Suprapubic skin (tissue), 4 donors: ENCODE measurements around the gene SLC6A6.

Experiments used
- EP300 ChIP-seq: sonication (generic); formaldehyde crosslinking; IDR thresholded peaks from one replicate; pipeline ENCODE4 v1.6.1; 2017; ENCODE audit warnings: antibody characterized with exemption
- POLR2A ChIP-seq, 2 donors: fragments of 450-650 bp; IDR thresholded peaks; one replicate each; pipeline ENCODE4 v1.6.1; 2017; ENCODE audit warnings: antibody characterized with exemption in 2 of 2, mild to moderate bottlenecking in 2 of 2, moderate library complexity in 2 of 2
- POLR2AphosphoS5 ChIP-seq, 3 donors: sonication (generic); formaldehyde crosslinking; IDR thresholded peaks; one replicate each; pipeline ENCODE4 v1.6.1; 2017; ENCODE audit warnings: antibody characterized with exemption in 3 of 3
- TF ChIP-seq, protein P1 (sequence below), 2 donors: fragments of 200-600 bp in 1 of 2; fragments of 450-650 bp in 1 of 2; sonication (generic) in 1 of 2; IDR thresholded peaks; one replicate each; pipeline ENCODE4 v1.5.1; 2016 to 2019; ENCODE audit warnings: antibody characterized with exemption in 2 of 2, mild to moderate bottlenecking in 1 of 2, moderate library complexity in 1 of 2

GRCh38 chr3:14494279-14494972, 92.0 kb downstream of the SLC6A6 start:
- TF ChIP-seq POLR2AphosphoS5 (IDR thresholded peaks at IDR 0.05): no peak
- TF ChIP-seq, protein P1, sequence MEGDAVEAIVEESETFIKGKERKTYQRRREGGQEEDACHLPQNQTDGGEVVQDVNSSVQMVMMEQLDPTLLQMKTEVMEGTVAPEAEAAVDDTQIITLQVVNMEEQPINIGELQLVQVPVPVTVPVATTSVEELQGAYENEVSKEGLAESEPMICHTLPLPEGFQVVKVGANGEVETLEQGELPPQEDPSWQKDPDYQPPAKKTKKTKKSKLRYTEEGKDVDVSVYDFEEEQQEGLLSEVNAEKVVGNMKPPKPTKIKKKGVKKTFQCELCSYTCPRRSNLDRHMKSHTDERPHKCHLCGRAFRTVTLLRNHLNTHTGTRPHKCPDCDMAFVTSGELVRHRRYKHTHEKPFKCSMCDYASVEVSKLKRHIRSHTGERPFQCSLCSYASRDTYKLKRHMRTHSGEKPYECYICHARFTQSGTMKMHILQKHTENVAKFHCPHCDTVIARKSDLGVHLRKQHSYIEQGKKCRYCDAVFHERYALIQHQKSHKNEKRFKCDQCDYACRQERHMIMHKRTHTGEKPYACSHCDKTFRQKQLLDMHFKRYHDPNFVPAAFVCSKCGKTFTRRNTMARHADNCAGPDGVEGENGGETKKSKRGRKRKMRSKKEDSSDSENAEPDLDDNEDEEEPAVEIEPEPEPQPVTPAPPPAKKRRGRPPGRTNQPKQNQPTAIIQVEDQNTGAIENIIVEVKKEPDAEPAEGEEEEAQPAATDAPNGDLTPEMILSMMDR (IDR thresholded peaks at IDR 0.05): no peak
- TF ChIP-seq POLR2A (IDR thresholded peaks at IDR 0.05): no peak
- TF ChIP-seq EP300: no peak
